GM12878 (cell line): ENCODE data around the gene PTMA. TPM values are rescaled to one million over a fixed set of nuclear protein-coding genes. Genes with fewer than 3 reads are reported as not detected.
"Not testable (repeated sequence)": the region's sequence is repeated elsewhere in the genome, so short reads cannot be mapped to it uniquely, and the experiment has no call there.

Experiments
- ATAC-seq: fragments of 200-7000 bp; cut with Tn5 transposase; 3 replicates; pipeline ENCODE4 v1.9.1; 2020; ENCODE audit warnings: mild to moderate bottlenecking, moderate library complexity
- BruUV-seq: library from RNA; stranded (reverse); fragments of 400-500 nt; replicated peaks from 2 replicates; lab custom pipeline; 2021; lab: Mats Ljungman, UMichigan
- CTCF ChIA-PET: fragments of 300-600 bp; sonication (Branson Sonifier 250); formaldehyde crosslinking; extraction: SDS; loops from one replicate; lab custom pipeline; 2021; ENCODE audit warnings: inconsistent platforms; lab: Yijun Ruan, JAX
- POLR2A ChIA-PET: fragments of 350-600 bp; formaldehyde crosslinking; extraction: SDS; loops from one replicate; lab custom pipeline; 2021; ENCODE audit warnings: inconsistent platforms; lab: Charles Lee
- RAD21 ChIA-PET: fragments of 300-600 bp; sonication (Branson Sonifier 250); formaldehyde crosslinking; loops from one replicate; lab custom pipeline; 2023; ENCODE audit warnings: antibody characterized with exemption; ENCODE audit not compliant: unreplicated experiment; lab: Charles Lee
- SMC1A ChIA-PET: fragments of 300-600 bp; sonication (Branson Sonifier 250); formaldehyde crosslinking; loops from one replicate; lab custom pipeline; 2023; ENCODE audit not compliant: unreplicated experiment, uncharacterized antibody; lab: Charles Lee
- DNase-seq: peaks from one replicate; pipeline ENCODE4 v3.0.0-alpha.2; 2011; ENCODE audit warnings: low read depth, low spot score
- FAIRE-seq: peaks from 3 replicates; lab custom pipeline; 2011; peaks lifted over from hg19 to GRCh38; lab: Jason Lieb, UNC
- H2AFZ ChIP-seq: 2 replicates; pipeline ENCODE4 v1.6.0; 2011; ENCODE audit warnings: low read depth, low read length, control low read depth; ENCODE audit not compliant: control insufficient read depth
- H3K27ac ChIP-seq: 2 replicates; pipeline ENCODE4 v1.5.1; 2011; ENCODE audit warnings: control low read depth; ENCODE audit not compliant: control insufficient read depth, insufficient read depth
- H3K27me3 ChIP-seq, 2 experiments: replicated peaks in 1 of 2; 2 replicates each; pipeline versions ENCODE4 v1.6.0 to v1.6.1; 2011; ENCODE audit warnings: low read length in 1 of 2; ENCODE audit not compliant: control insufficient read depth in 2 of 2, insufficient read depth in 2 of 2
- H3K36me3 ChIP-seq, 2 experiments: 2 replicates each; pipeline ENCODE4 v1.5.1; 2011; ENCODE audit warnings: low read length in 1 of 2; ENCODE audit not compliant: control insufficient read depth in 2 of 2, insufficient read depth in 2 of 2
- H3K4me1 ChIP-seq: 2 replicates; pipeline ENCODE4 v1.6.1; 2011; ENCODE audit warnings: mild to moderate bottlenecking, low read length, moderate library complexity, mixed read lengths; ENCODE audit not compliant: control insufficient read depth, insufficient read depth
- H3K4me2 ChIP-seq: 2 replicates; pipeline ENCODE4 v1.6.0; 2011; ENCODE audit warnings: control low read depth; ENCODE audit not compliant: control insufficient read depth, insufficient read depth
- H3K4me3 ChIP-seq: fragments of 200-600 bp; sonication (generic); 2 replicates; pipeline ENCODE4 v1.5.1; 2016
- H3K79me2 ChIP-seq: 2 replicates; pipeline ENCODE4 v1.6.0; 2011; ENCODE audit warnings: low read length; ENCODE audit not compliant: control insufficient read depth, insufficient read depth
- H3K9ac ChIP-seq: 2 replicates; pipeline ENCODE4 v1.8.0; 2011; ENCODE audit warnings: low read length, control low read depth, mixed read lengths; ENCODE audit not compliant: control insufficient read depth, insufficient read depth
- H3K9me3 ChIP-seq: replicated peaks from 3 replicates; pipeline ENCODE4 v1.5.1; 2011; ENCODE audit warnings: mild to moderate bottlenecking, low read length; ENCODE audit not compliant: control insufficient read depth, insufficient read depth
- H4K20me1 ChIP-seq: 2 replicates; pipeline ENCODE4 v1.6.0; 2011; ENCODE audit not compliant: control insufficient read depth, insufficient read depth
- WGBS: methylation state at CpG from one replicate; pipeline ENCODE4 v1.1.6; 2016; ENCODE audit warnings: low lambda C conversion rate; ENCODE audit not compliant: insufficient replicate concordance, insufficient coverage; ENCODE audit errors: missing lambda C conversion rate; 5-methylcytosine and 5-hydroxymethylcytosine counted together
- in situ Hi-C: fragments of 300-500 bp; cut with MboI; formaldehyde crosslinking; loops from 9 replicates; pipeline ENCODE4 v1.14.3; 2018; ENCODE audit warnings: mixed read lengths
- intact Hi-C: fragments of 100-400 bp; cut with micrococcal nuclease; formaldehyde crosslinking; loops from one replicate; pipeline ENCODE4 v1.14.2; 2022; ENCODE audit not compliant: unreplicated experiment
- polyA plus RNA-seq, 11 experiments: library from polyadenylated mRNA; depleted of rRNA in 4 of 11; unstranded in 6 of 11; stranded (reverse) in 5 of 11; fragments of >200 nt; fragmentation: Nextera tagmentation in 4 of 11; fragmentation: Illumina TruSeq in 1 of 11; extraction: Ambion mirVana in 4 of 11; extraction: Trizol in 1 of 11; gene quantifications; 1 replicate in 1 of 11; 2 replicates in 10 of 11; pipeline versions ENCODE4 v1.2.1 to v1.2.3, GENCODE V29; 2011 to 2016; ENCODE audit warnings: inconsistent platforms in 2 of 11, missing spikeins in 2 of 11, low read depth in 1 of 11
- total RNA-seq, 4 experiments: library from RNA; depleted of rRNA in 3 of 4; stranded (reverse); fragments of >200 nt in 3 of 4; fragmentation: Illumina TruSeq in 1 of 4; extraction: Trizol in 1 of 4; gene quantifications; 2 replicates each; pipeline versions ENCODE4 v1.2.1 to v1.2.3, GENCODE V29; 2013 to 2021

The PTMA gene
- total and polyA plus RNA-seq, 10 of the 15 experiments (the other 5 are each of a cell fraction or from before 2014, with no cell fraction given) = 1,144 to 5,018 (median 3,464) TPM

DNA sequence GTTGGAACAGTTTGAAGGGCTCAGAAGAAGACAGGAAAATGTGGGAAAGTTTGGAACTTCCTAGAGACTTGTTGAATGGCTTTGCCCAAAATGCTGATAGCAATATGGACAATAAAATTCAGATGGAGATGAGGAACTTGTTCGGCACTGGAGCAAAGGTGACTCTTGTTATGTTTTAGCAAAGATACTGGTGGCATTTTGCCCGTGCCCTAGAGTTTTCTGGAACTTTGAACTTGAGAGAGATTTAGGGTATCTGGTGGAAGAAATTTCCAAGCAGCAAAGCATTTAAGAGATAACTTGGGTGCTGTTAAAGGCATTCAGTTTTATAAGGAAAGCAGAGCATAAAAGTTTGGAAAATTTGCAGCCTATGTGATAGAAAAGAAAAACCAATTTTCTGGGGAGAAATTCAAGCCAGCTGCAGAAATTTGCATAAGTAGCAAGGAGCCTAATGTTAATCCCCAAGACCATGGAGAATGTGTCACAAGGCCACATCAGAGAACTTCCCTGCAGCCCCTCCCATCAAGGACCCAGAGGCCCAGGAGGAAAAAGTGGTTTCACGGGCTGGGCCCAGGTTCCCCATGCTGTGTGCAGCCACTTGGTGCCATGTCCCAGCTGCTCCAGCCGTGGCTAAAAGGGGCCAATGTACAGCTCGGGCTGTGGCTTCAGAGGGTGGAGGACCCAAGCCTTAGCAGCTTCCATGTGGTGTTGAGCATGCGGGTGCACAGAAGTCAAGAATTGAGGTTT, 40.0 kb downstream of the PTMA start:
- H3K4me3 ChIP-seq, H2AFZ ChIP-seq, DNase-seq, H3K79me2 ChIP-seq, intact Hi-C loops, RAD21 ChIA-PET, H3K27me3 ChIP-seq, H3K4me2 ChIP-seq, H4K20me1 ChIP-seq, H3K9me3 ChIP-seq, BruUV-seq, H3K27ac ChIP-seq, H3K36me3 ChIP-seq, ATAC-seq, POLR2A ChIA-PET, H3K4me1 ChIP-seq, FAIRE-seq, H3K9ac ChIP-seq, in situ Hi-C loops: not testable (repeated sequence)
- 56% methylated on average over 6 of the region's 6 CpGs for WGBS
- ChIA-PET SMC1A (interaction anchor here (0.7 kb wide), 1 partner anchor 13 kb away, joined by 3 read pairs; no protein-coding TSS in a partner anchor), CTCF (interaction anchor here (0.5 kb wide), 1 partner anchor 716 kb away, joined by 3 read pairs; no protein-coding TSS in a partner anchor)

DNA sequence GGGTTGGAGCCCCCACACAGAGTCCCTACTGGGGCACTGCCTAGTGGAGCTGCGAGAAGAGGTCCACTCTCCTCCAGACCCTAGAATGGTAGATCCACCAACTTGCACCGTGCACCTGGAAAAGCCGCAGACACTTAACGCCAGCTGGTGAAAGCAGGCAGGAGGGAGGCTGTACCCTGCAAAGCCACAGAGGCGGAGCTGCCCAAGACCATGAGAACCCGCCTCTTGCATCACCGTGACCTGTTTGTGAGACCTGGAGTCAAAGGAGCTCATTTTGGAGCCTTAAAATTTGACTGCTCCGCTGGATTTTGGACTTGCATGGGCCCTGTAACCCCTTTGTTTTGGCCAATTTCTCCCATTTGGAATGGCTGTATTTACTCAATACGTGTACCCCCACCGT, 40.7 kb downstream of the PTMA start:
- CTCF ChIA-PET = interaction anchor here (0.5 kb wide), 1 partner anchor 716 kb away, joined by 3 read pairs; no protein-coding TSS in a partner anchor
- H3K27me3 ChIP-seq, ATAC-seq, in situ Hi-C loops, DNase-seq, H3K4me1 ChIP-seq, H4K20me1 ChIP-seq, H3K36me3 ChIP-seq, BruUV-seq, RAD21 ChIA-PET, H3K4me3 ChIP-seq, H3K27ac ChIP-seq, intact Hi-C loops, FAIRE-seq, H2AFZ ChIP-seq, H3K9ac ChIP-seq, H3K79me2 ChIP-seq, H3K4me2 ChIP-seq, H3K9me3 ChIP-seq: not testable (repeated sequence)
- POLR2A ChIA-PET = interaction anchor here (0.7 kb wide), 2 partner anchors 33 to 1912 kb away, joined by 3 to 4 read pairs; no protein-coding TSS in a partner anchor
- 94% methylated on average over 10 of the region's 10 CpGs for whole genome bisulfite sequencing
- SMC1A ChIA-PET = interaction anchor here (0.7 kb wide), 1 partner anchor 14 kb away, joined by 3 read pairs; no protein-coding TSS in a partner anchor
